Activated T-cell treated with anti-CD3 and anti-CD28 coated beads, Interleukin-2, amount 50 U/mL, for 1 hour (primary cell): ENCODE data around the gene OLIG1.

ENCODE experiments used
- DNase-seq: peaks from one replicate; pipeline ENCODE4 v3.0.0-alpha.2; 2020

The OLIG1 gene

DNA sequence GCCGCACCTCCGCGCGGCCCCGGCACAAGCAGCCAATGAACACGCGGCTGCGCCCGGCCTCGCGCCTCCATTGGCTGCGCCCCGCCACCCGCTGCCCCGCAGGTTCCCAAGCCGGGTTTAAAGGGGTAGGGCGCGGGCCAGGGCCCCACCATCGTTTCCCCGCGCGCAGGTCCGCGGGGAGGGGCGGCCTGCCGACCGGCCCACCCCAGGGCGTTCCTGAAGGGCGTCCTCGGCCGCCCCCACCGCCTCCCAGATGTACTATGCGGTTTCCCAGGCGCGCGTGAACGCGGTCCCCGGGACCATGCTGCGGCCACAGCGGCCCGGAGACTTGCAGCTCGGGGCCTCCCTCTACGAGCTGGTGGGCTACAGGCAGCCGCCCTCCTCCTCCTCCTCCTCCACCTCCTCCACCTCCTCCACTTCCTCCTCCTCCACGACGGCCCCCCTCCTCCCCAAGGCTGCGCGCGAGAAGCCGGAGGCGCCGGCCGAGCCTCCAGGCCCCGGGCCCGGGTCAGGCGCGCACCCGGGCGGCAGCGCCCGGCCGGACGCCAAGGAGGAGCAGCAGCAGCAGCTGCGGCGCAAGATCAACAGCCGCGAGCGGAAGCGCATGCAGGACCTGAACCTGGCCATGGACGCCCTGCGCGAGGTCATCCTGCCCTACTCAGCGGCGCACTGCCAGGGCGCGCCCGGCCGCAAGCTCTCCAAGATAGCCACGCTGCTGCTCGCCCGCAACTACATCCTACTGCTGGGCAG lies at the start of gene OLIG1:
Gene OLIG1, plus strand, starts transcription at position 148 of the 750 bp plus-strand sequence. Its CDS starts 106 bp downstream, at position 254.
- peak; percentile 40 for DNase-seq

- no peak for DNase-seq
Observed at GRCh38 chr21:33020558-33021100, 49.3 kb upstream of the OLIG1 start.

DNA sequence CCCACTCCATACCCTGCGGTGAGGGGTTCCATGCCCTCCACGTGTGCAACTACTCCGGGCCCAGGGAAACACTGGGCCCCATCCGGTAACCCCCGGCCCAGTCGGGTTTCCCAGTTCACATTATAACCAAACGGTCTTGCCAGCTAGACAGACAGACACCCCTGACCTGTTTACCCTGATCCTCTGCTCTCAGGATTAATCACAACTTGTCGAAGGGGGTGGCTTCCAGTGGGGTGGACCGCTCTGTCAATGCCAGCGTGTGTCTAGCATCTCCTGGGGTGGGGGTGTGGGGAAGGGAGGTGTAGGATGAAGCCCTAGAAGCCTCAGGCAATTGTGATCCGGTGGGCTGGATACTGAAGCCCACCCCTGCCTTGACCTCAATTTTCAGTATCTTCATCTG lies 48.8 kb upstream of the OLIG1 start:
- no peak for DNase-seq

GRCh38 chr21:33021667-33022066 lies 48.3 kb upstream of the OLIG1 start:
- DNase-seq, result no peak

- no peak for DNase-seq
Observed at GRCh38 chr21:33022489-33022827, 47.5 kb upstream of the OLIG1 start.

GRCh38 chr21:33022828-33023573 lies 46.9 kb upstream of the OLIG1 start:
- no peak for DNase-seq

DNA sequence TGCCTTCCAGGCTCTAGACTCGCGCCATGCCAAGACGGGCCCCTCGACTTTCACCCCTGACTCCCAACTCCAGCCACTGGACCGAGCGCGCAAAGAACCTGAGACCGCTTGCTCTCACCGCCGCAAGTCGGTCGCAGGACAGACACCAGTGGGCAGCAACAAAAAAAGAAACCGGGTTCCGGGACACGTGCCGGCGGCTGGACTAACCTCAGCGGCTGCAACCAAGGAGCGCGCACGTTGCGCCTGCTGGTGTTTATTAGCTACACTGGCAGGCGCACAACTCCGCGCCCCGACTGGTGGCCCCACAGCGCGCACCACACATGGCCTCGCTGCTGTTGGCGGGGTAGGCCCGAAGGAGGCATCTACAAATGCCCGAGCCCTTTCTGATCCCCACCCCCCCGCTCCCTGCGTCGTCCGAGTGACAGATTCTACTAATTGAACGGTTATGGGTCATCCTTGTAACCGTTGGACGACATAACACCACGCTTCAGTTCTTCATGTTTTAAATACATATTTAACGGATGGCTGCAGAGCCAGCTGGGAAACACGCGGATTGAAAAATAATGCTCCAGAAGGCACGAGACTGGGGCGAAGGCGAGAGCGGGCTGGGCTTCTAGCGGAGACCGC lies 46.3 kb upstream of the OLIG1 start:
- no peak for DNase-seq

DNA sequence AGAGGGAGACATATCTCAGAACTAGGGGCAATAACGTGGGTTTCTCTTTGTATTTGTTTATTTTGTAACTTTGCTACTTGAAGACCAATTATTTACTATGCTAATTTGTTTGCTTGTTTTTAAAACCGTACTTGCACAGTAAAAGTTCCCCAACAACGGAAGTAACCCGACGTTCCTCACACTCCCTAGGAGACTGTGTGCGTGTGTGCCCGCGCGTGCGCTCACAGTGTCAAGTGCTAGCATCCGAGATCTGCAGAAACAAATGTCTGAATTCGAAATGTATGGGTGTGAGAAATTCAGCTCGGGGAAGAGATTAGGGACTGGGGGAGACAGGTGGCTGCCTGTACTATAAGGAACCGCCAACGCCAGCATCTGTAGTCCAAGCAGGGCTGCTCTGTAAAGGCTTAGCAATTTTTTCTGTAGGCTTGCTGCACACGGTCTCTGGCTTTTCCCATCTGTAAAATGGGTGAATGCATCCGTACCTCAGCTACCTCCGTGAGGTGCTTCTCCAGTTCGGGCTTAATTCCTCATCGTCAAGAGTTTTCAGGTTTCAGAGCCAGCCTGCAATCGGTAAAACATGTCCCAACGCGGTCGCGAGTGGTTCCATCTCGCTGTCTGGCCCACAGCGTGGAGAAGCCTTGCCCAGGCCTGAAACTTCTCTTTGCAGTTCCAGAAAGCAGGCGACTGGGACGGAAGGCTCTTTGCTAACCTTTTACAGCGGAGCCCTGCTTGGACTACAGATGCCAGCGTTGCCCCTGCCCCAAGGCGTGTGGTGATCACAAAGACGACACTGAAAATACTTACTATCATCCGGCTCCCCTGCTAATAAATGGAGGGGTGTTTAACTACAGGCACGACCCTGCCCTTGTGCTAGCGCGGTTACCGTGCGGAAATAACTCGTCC lies 45.5 kb upstream of the OLIG1 start:
- DNase-seq, result no peak

GRCh38 chr21:33025106-33025488 lies 44.8 kb upstream of the OLIG1 start:
- DNase-seq, result no peak

- DNase-seq, result no peak
Observed at GRCh38 chr21:33025489-33026442, 44.2 kb upstream of the OLIG1 start, which contains the start of gene OLIG2. Gene OLIG2, plus strand, starts transcription at chr21:33025935. Its CDS starts 928 bp downstream, at chr21:33026863.

GRCh38 chr21:33026443-33026858 lies 43.5 kb upstream of the OLIG1 start:
- no peak for DNase-seq

DNA sequence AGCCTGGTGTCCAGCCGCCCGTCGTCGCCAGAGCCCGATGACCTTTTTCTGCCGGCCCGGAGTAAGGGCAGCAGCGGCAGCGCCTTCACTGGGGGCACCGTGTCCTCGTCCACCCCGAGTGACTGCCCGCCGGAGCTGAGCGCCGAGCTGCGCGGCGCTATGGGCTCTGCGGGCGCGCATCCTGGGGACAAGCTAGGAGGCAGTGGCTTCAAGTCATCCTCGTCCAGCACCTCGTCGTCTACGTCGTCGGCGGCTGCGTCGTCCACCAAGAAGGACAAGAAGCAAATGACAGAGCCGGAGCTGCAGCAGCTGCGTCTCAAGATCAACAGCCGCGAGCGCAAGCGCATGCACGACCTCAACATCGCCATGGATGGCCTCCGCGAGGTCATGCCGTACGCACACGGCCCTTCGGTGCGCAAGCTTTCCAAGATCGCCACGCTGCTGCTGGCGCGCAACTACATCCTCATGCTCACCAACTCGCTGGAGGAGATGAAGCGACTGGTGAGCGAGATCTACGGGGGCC lies 43.0 kb upstream of the OLIG1 start:
- no peak for DNase-seq

DNA sequence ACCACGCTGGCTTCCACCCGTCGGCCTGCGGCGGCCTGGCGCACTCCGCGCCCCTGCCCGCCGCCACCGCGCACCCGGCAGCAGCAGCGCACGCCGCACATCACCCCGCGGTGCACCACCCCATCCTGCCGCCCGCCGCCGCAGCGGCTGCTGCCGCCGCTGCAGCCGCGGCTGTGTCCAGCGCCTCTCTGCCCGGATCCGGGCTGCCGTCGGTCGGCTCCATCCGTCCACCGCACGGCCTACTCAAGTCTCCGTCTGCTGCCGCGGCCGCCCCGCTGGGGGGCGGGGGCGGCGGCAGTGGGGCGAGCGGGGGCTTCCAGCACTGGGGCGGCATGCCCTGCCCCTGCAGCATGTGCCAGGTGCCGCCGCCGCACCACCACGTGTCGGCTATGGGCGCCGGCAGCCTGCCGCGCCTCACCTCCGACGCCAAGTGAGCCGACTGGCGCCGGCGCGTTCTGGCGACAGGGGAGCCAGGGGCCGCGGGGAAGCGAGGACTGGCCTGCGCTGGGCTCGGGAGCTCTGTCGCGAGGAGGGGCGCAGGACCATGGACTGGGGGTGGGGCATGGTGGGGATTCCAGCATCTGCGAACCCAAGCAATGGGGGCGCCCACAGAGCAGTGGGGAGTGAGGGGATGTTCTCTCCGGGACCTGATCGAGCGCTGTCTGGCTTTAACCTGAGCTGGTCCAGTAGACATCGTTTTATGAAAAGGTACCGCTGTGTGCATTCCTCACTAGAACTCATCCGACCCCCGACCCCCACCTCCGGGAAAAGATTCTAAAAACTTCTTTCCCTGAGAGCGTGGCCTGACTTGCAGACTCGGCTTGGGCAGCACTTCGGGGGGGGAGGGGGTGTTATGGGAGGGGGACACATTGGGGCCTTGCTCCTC lies 42.3 kb upstream of the OLIG1 start:
- no peak for DNase-seq

DNA sequence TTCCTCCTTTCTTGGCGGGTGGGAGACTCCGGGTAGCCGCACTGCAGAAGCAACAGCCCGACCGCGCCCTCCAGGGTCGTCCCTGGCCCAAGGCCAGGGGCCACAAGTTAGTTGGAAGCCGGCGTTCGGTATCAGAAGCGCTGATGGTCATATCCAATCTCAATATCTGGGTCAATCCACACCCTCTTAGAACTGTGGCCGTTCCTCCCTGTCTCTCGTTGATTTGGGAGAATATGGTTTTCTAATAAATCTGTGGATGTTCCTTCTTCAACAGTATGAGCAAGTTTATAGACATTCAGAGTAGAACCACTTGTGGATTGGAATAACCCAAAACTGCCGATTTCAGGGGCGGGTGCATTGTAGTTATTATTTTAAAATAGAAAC lies 41.7 kb upstream of the OLIG1 start:
- DNase-seq, result no peak

- no peak for DNase-seq
Observed at GRCh38 chr21:33028773-33029384, 41.1 kb upstream of the OLIG1 start.

DNA sequence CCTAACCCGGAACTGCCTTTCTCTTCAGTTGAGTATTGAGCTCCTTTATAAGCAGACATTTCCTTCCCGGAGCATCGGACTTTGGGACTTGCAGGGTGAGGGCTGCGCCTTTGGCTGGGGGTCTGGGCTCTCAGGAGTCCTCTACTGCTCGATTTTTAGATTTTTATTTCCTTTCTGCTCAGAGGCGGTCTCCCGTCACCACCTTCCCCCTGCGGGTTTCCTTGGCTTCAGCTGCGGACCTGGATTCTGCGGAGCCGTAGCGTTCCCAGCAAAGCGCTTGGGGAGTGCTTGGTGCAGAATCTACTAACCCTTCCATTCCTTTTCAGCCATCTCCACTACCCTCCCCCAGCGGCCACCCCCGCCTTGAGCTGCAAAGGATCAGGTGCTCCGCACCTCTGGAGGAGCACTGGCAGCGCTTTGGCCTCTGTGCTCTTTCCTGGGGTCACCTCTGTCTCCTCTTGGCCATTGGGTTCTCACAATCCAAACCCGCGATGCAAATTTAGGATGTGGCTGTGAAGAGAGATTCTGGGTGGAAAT lies 40.5 kb upstream of the OLIG1 start:
- DNase-seq, result no peak

DNA sequence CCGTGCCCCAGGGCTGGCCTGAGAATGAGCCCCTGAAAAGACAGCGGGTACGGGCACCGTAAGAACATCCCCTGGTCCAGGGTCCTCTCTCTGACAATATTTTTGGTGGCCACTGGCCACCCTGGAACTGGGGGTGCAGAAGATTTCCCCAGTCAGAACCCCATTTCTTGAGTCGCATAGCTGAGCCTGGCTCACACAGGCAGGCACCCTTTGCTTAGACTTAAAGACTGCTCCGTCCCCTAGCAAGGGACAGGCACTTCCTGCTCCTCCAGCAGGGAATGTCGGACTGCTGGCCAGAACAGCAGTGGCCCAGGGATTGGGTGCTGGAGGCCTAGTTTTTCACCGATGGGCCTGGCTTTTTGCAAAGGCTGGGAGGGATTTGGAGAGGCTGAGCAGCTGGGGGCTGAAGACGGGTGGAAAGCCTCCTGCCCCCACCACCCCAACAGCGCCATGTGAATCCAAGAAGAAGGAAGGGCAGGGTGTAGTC lies 39.9 kb upstream of the OLIG1 start:
- no peak for DNase-seq

GRCh38 chr21:33030633-33031032 lies 39.3 kb upstream of the OLIG1 start:
- DNase-seq, result no peak
